Measurements from ENCODE around the gene POLDIP3.

Gene POLDIP3

DNA sequence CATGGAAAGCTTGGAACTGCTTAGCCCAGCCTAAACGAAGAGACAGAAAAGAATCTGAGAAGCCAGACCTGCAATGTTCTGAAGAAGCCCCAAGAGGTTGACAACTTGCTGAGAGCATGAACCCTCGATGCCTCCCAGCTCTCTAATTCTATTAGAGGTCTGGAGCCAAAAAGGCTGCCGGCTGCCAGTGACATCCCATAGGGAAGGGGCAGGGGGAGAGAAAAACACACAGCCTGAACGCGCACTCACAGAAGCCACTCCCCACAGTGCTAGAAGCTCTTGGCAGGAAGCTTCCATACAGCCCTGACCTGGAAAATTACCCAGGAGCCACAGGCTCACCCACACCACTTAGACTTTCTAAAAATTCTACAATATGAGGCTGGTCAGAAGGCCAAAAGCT lies 18.3 kb downstream of the POLDIP3 start:
- H3F3A ChIP-seq (ENCODE audit: insufficient read depth), result 0 out of 2 replicates have a peak, but pooled peaks cover 2% of the 10 kb centered on the region
- H3K9ac ChIP-seq (ENCODE audit: low read length), result no peak overlapping the region
- no peaks in the 10 kb centered on the region for H3K27me3 ChIP-seq (ENCODE audit: low read length)
- no peaks in the 10 kb centered on the region for H3K9me2 ChIP-seq (replicated peaks; ENCODE audit: insufficient read depth, low read length)
- no peak overlapping the region for H3K4me2 ChIP-seq (ENCODE audit: low read depth, low read length, poor library complexity, severe bottlenecking)
- H3K36me3 ChIP-seq (ENCODE audit: low read length), result peaks cover 17% of the 10 kb centered on the region
- no peak for TF ChIP-seq EZH2phosphoT487 (conservative IDR thresholded peaks at IDR 0.05; ENCODE audit: low read length)
- TF ChIP-seq, protein P1, sequence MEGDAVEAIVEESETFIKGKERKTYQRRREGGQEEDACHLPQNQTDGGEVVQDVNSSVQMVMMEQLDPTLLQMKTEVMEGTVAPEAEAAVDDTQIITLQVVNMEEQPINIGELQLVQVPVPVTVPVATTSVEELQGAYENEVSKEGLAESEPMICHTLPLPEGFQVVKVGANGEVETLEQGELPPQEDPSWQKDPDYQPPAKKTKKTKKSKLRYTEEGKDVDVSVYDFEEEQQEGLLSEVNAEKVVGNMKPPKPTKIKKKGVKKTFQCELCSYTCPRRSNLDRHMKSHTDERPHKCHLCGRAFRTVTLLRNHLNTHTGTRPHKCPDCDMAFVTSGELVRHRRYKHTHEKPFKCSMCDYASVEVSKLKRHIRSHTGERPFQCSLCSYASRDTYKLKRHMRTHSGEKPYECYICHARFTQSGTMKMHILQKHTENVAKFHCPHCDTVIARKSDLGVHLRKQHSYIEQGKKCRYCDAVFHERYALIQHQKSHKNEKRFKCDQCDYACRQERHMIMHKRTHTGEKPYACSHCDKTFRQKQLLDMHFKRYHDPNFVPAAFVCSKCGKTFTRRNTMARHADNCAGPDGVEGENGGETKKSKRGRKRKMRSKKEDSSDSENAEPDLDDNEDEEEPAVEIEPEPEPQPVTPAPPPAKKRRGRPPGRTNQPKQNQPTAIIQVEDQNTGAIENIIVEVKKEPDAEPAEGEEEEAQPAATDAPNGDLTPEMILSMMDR (IDR thresholded peaks at IDR 0.05; ENCODE audit: insufficient read depth, low read length, poor library complexity, severe bottlenecking), result no peak
- H3K4me3 ChIP-seq (ENCODE audit: insufficient read depth, low read length, poor library complexity, severe bottlenecking), result no peak overlapping the region
- no peak overlapping the region for H2AFZ ChIP-seq (ENCODE audit: low read depth, low read length, severe bottlenecking)
- 0 out of 2 replicates have a peak, but pooled peaks cover 10% of the 10 kb centered on the region for H3K79me2 ChIP-seq (ENCODE audit: insufficient read depth, low read length)
- H3K9me3 ChIP-seq (ENCODE audit: insufficient read depth, low read length), result no peaks in the 10 kb centered on the region
- no peak overlapping the region for H3K27ac ChIP-seq (ENCODE audit: low read depth, low read length)
- no peaks in the 10 kb centered on the region for H4K20me1 ChIP-seq (ENCODE audit: low read depth, low read length)

DNA sequence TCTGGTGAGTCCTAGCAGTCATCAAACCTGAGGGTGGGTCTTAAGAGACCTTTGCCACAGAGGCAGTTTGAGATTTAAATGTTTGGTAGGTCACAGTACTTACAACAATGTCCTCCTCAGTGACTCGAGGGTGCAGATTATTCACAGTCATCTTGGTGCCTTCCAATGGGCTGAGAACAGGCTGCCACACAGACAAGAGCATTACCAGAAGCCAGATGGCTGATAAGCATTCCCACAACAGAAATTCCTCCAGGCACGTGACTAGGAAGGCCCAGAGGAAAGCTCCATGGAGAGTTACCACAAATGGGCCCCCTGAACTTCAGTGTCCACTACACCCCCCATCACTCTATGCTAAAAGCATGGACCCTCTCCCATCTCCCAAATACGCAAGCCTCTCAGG lies 19.2 kb downstream of the POLDIP3 start:
- no peak overlapping the region for H3K9ac ChIP-seq (ENCODE audit: low read length)
- 0 out of 2 replicates have a peak, but pooled peaks cover 6% of the 10 kb centered on the region for H3K79me2 ChIP-seq (ENCODE audit: insufficient read depth, low read length)
- no peaks in the 10 kb centered on the region for H3K9me2 ChIP-seq (replicated peaks; ENCODE audit: insufficient read depth, low read length)
- no peak overlapping the region for H2AFZ ChIP-seq (ENCODE audit: low read depth, low read length, severe bottlenecking)
- no peaks in the 10 kb centered on the region for H4K20me1 ChIP-seq (ENCODE audit: low read depth, low read length)
- TF ChIP-seq EZH2phosphoT487 (conservative IDR thresholded peaks at IDR 0.05; ENCODE audit: low read length), result no peak
- TF ChIP-seq, protein P1 (IDR thresholded peaks at IDR 0.05; ENCODE audit: insufficient read depth, low read length, poor library complexity, severe bottlenecking), result no peak
- no peak overlapping the region for H3K4me2 ChIP-seq (ENCODE audit: low read depth, low read length, poor library complexity, severe bottlenecking)
- no peaks in the 10 kb centered on the region for H3K9me3 ChIP-seq (ENCODE audit: insufficient read depth, low read length)
- H3K36me3 ChIP-seq (ENCODE audit: low read length), result peaks cover 21% of the 10 kb centered on the region
- H3F3A ChIP-seq (ENCODE audit: insufficient read depth), result 0 out of 2 replicates have a peak, but pooled peaks cover 5% of the 10 kb centered on the region
- no peaks in the 10 kb centered on the region for H3K27me3 ChIP-seq (ENCODE audit: low read length)
- H3K27ac ChIP-seq (ENCODE audit: low read depth, low read length), result no peak overlapping the region
- H3K4me3 ChIP-seq (ENCODE audit: insufficient read depth, low read length, poor library complexity, severe bottlenecking), result no peak overlapping the region

DNA sequence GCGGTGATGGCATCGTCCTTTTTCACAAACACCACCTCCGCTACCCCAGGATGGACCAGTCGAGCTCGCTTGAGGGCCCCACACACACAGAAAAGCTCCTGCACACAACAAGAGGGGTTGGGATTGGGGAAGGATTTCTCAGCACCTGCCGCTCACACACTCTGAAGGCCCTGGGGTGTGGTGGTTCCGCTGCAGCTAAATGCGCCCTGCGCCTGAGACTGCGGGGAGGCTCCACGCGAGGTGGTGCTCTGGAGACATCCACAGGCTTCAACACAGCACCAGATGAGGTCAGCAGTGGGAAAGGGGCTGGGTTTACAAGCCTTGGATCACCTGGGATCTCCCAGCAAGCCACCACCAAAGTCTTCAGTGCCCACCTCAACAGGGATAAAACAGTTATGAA lies 22.7 kb downstream of the POLDIP3 start:
- H3K79me2 ChIP-seq (ENCODE audit: insufficient read depth, low read length), result no peaks in the 10 kb centered on the region
- H3K9ac ChIP-seq (ENCODE audit: low read length), result no peak overlapping the region
- H2AFZ ChIP-seq (ENCODE audit: low read depth, low read length, severe bottlenecking), result no peak overlapping the region
- no peaks in the 10 kb centered on the region for H3K9me3 ChIP-seq (ENCODE audit: insufficient read depth, low read length)
- no peaks in the 10 kb centered on the region for H4K20me1 ChIP-seq (ENCODE audit: low read depth, low read length)
- H3K4me2 ChIP-seq (ENCODE audit: low read depth, low read length, poor library complexity, severe bottlenecking), result no peak overlapping the region
- no peak for TF ChIP-seq EZH2phosphoT487 (conservative IDR thresholded peaks at IDR 0.05; ENCODE audit: low read length)
- TF ChIP-seq, protein P1 (IDR thresholded peaks at IDR 0.05; ENCODE audit: insufficient read depth, low read length, poor library complexity, severe bottlenecking), result no peak
- peaks cover 13% of the 10 kb centered on the region; the same call in 1 of the 2 replicates for H3K36me3 ChIP-seq (ENCODE audit: low read length)
- H3F3A ChIP-seq (ENCODE audit: insufficient read depth), result 0 out of 2 replicates have a peak, but pooled peaks cover 5% of the 10 kb centered on the region
- no peak overlapping the region for H3K4me3 ChIP-seq (ENCODE audit: insufficient read depth, low read length, poor library complexity, severe bottlenecking)
- H3K27ac ChIP-seq (ENCODE audit: low read depth, low read length), result no peak overlapping the region
- H3K27me3 ChIP-seq (ENCODE audit: low read length), result no peaks in the 10 kb centered on the region
- no peaks in the 10 kb centered on the region for H3K9me2 ChIP-seq (replicated peaks; ENCODE audit: insufficient read depth, low read length)

Measured in SU-DHL-6 (cell line).